ENCODE data around the gene ZNF549. TPM values are rescaled to one million over a fixed set of nuclear protein-coding genes. Genes with fewer than 3 reads are reported as not detected.
A peak's percentile ranks its signal among the peaks of the same experiment; 100 is the strongest.

Gene ZNF549
- total and polyA plus RNA-seq, 2 of the 13 experiments (the other 11 are each of a cell fraction or from before 2014, with no cell fraction given) = 2.8 to 6.4 TPM

DNA sequence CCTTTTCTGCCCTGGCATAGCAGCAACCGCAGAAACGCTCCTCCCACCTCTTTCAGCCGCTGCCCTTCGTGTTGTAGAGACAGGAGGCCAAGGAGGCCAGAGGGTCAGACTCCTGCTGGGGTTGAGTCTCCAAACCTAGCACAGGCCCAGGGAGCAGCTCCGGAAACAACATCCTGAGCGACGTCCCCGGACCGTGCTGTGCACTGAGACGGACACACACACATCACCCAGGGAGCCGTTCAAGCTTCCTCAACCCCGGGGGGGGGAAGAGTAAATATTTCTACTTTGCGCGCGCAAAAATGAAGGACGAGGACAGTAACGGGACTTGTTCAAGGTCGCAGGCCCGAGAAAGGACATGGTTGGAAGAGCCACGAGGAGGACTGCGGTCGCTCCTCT is 31.9 kb downstream of the ZNF549 start (continued):
- TF ChIP-seq HMGXB4 (CRISPR knock-in tag; IDR thresholded peaks at IDR 0.05; ENCODE audit: borderline replicate concordance in 1 of 2, low read depth in 1 of 2) (0 out of 4 replicates have a peak, but pooled peaks of 1 of the 2 experiments have one; percentile 13), TP53 (CRISPR knock-in tag; conservative IDR thresholded peaks at IDR 0.05) (no peak), NFE2 (CRISPR knock-in tag; IDR thresholded peaks at IDR 0.05) (no peak)

GRCh38 chr19:57559404-57560025 is 32.4 kb downstream of the ZNF549 start, which contains the start of gene ZNF550:
ZNF550 (minus strand) TSS chr19:57559863; CDS start chr19:57559682, 181 bp downstream.
- H3K27ac ChIP-seq (ENCODE audit: extremely low read length, insufficient read depth, low read length) = peak within 1 kb of the TSS; percentile 54
- ChIA-PET POLR2A (no interaction called here), CTCF (ENCODE audit: low intra/inter-chr PET ratio, low total read pairs) (no interaction called here)
- in situ Hi-C loops (cut with HindIII; ENCODE audit: extremely low pct_ligation_motif_present, low pct_unique_long_range_greater_than_20kb) (no loop called here), intact Hi-C loops (cut with micrococcal nuclease; ENCODE audit: unreplicated experiment) (no loop called here)
- WGBS (ENCODE audit: low lambda C conversion rate) = 1% methylated on average over 18 of the region's 56 CpGs
- H4K20me1 ChIP-seq (ENCODE audit: insufficient read depth, low read length) = no peaks in the 10 kb centered on the region
- H3K36me3 ChIP-seq (replicated peaks in 1 of 2; ENCODE audit: control insufficient read depth in 1 of 2, insufficient read depth in 2 of 2, low read length in 2 of 2) = peaks cover 5 to 17% of the 10 kb centered on the region in 2 experiments; a peak in 4 of 5 replicates
- no peaks in the 10 kb centered on the region; a peak in 1 of 5 replicates for H3K27me3 ChIP-seq (ENCODE audit: control insufficient read depth in 1 of 2, insufficient read depth in 2 of 2, low read length in 2 of 2)
- H2AFZ ChIP-seq (ENCODE audit: low read length) = no peak within 1 kb of the TSS
- BruUV-seq (replicated peaks) = TSS peak; percentile 81
- FAIRE-seq (peak; percentile 4), DNase-seq (ENCODE audit: low spot score) (peak; percentile 76), ATAC-seq (peak; percentile 99)
- H3K4me2 ChIP-seq (ENCODE audit: low read depth, low read length) = peak within 1 kb of the TSS; percentile 91
- peak within 1 kb of the TSS; percentile 85 for H3K9ac ChIP-seq (ENCODE audit: insufficient read depth, low read depth, low read length)
- peak within 1 kb of the TSS; percentile 88 to 99 (median 94) for H3K4me3 ChIP-seq (replicated peaks in 1 of 3; ENCODE audit: insufficient read depth in 1 of 3, low read depth in 2 of 3, low read length in 3 of 3)
- peaks cover 29% of the 10 kb centered on the region for H3K4me1 ChIP-seq (ENCODE audit: insufficient read depth, low read length)
- peaks cover 42% of the 10 kb centered on the region for H3K9me3 ChIP-seq (ENCODE audit: low read length)
- H3K79me2 ChIP-seq (ENCODE audit: insufficient read depth, low read length) = peaks cover 23% of the 10 kb centered on the region
- TF ChIP-seq ZNF839 (CRISPR knock-in tag; IDR thresholded peaks at IDR 0.05; ENCODE audit: borderline replicate concordance) (peak; percentile 23; the same call in 1 of the 2 replicates), NR1H2 (CRISPR knock-in tag; IDR thresholded peaks at IDR 0.05; ENCODE audit: borderline replicate concordance, low read depth) (no peak), ZNF510 (CRISPR knock-in tag; IDR thresholded peaks at IDR 0.05; ENCODE audit: low read depth) (peak; percentile 68; the same call in 1 of the 2 replicates), HDAC1 (CRISPR knock-in tag; IDR thresholded peaks at IDR 0.05) (peak; percentile 91), ZNF709 (CRISPR knock-in tag; IDR thresholded peaks at IDR 0.05) (no peak), SALL1 (CRISPR knock-in tag; IDR thresholded peaks at IDR 0.05) (peak; percentile 71)
- TF ChIP-seq, protein P1, sequence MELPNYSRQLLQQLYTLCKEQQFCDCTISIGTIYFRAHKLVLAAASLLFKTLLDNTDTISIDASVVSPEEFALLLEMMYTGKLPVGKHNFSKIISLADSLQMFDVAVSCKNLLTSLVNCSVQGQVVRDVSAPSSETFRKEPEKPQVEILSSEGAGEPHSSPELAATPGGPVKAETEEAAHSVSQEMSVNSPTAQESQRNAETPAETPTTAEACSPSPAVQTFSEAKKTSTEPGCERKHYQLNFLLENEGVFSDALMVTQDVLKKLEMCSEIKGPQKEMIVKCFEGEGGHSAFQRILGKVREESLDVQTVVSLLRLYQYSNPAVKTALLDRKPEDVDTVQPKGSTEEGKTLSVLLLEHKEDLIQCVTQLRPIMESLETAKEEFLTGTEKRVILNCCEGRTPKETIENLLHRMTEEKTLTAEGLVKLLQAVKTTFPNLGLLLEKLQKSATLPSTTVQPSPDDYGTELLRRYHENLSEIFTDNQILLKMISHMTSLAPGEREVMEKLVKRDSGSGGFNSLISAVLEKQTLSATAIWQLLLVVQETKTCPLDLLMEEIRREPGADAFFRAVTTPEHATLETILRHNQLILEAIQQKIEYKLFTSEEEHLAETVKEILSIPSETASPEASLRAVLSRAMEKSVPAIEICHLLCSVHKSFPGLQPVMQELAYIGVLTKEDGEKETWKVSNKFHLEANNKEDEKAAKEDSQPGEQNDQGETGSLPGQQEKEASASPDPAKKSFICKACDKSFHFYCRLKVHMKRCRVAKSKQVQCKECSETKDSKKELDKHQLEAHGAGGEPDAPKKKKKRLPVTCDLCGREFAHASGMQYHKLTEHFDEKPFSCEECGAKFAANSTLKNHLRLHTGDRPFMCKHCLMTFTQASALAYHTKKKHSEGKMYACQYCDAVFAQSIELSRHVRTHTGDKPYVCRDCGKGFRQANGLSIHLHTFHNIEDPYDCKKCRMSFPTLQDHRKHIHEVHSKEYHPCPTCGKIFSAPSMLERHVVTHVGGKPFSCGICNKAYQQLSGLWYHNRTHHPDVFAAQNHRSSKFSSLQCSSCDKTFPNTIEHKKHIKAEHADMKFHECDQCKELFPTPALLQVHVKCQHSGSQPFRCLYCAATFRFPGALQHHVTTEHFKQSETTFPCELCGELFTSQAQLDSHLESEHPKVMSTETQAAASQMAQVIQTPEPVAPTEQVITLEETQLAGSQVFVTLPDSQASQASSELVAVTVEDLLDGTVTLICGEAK (IDR thresholded peaks at IDR 0.05) = peak; percentile 68
- TF ChIP-seq, protein P1 (CRISPR knock-in tag; IDR thresholded peaks at IDR 0.05) = no peak

Data from HepG2 (cell line).